Smooth muscle cell (in vitro differentiated cells): ENCODE measurements around the gene FOXA3. TPM values are rescaled to one million over a fixed set of nuclear protein-coding genes. Genes with fewer than 3 reads are reported as not detected.

Source experiments
- DNase-seq: peaks from one replicate; lab custom pipeline; 2025; ENCODE audit not compliant: unreplicated experiment; lab: John Stamatoyannopoulos, UW
- H2AFZ ChIP-seq: fragments of 200-600 bp; sonication (generic); 2 replicates; pipeline ENCODE4 v1.6.0; 2016; ENCODE audit warnings: antibody characterized with exemption, low read depth, mild to moderate bottlenecking
- H3F3A ChIP-seq: fragments of 200-600 bp; sonication (generic); 2 replicates; pipeline ENCODE4 v1.6.0; 2017; ENCODE audit warnings: antibody characterized with exemption, low read depth
- H3K27ac ChIP-seq: fragments of 200-600 bp; sonication (generic); 2 replicates; pipeline ENCODE4 v1.5.1; 2016; ENCODE audit warnings: low read depth, mild to moderate bottlenecking
- H3K27me3 ChIP-seq: fragments of 200-600 bp; sonication (generic); 2 replicates; pipeline ENCODE4 v1.6.1; 2016; ENCODE audit warnings: low read depth, mild to moderate bottlenecking
- H3K36me3 ChIP-seq: fragments of 200-600 bp; sonication (generic); 2 replicates; pipeline ENCODE4 v1.5.1; 2016; ENCODE audit warnings: low read depth
- H3K4me1 ChIP-seq: fragments of 200-600 bp; sonication (generic); 2 replicates; pipeline ENCODE4 v1.5.1; 2016; ENCODE audit warnings: low read depth
- H3K4me2 ChIP-seq: fragments of 200-600 bp; sonication (generic); 2 replicates; pipeline ENCODE4 v1.6.0; 2016; ENCODE audit warnings: mild to moderate bottlenecking
- H3K4me3 ChIP-seq: fragments of 200-600 bp; sonication (generic); 2 replicates; pipeline ENCODE4 v1.5.1; 2016; ENCODE audit warnings: mild to moderate bottlenecking
- H3K79me2 ChIP-seq: fragments of 200-600 bp; sonication (generic); 2 replicates; pipeline ENCODE4 v1.6.0; 2016; ENCODE audit warnings: low read depth, mild to moderate bottlenecking
- H3K9ac ChIP-seq: fragments of 200-600 bp; sonication (generic); 2 replicates; pipeline ENCODE4 v1.6.0; 2016; ENCODE audit warnings: low read depth
- H3K9me3 ChIP-seq: fragments of 200-600 bp; sonication (generic); replicated peaks from 2 replicates; pipeline ENCODE4 v1.5.1; 2016; ENCODE audit warnings: low read depth
- H4K20me1 ChIP-seq: fragments of 200-600 bp; sonication (generic); 2 replicates; pipeline ENCODE4 v1.6.0; 2016; ENCODE audit warnings: low read depth
- WGBS: methylation state at CpG from one replicate; pipeline ENCODE4 v1.1.7; 2016; ENCODE audit warnings: low lambda C conversion rate; 5-methylcytosine and 5-hydroxymethylcytosine counted together
- polyA plus RNA-seq: library from polyadenylated mRNA; unstranded; fragments of >200 nt; fragmentation: Nextera tagmentation; extraction: Ambion mirVana; gene quantifications from 2 replicates; pipeline ENCODE4 v1.2.1, GENCODE V29; 2016
- total RNA-seq: library from RNA; depleted of rRNA; stranded (reverse); fragments of >200 nt; gene quantifications from 2 replicates; pipeline ENCODE4 v1.2.3, GENCODE V29; 2014
- TF ChIP-seq, protein P1 (sequence below): fragments of 200-600 bp; sonication (generic); IDR thresholded peaks from 2 replicates; pipeline ENCODE4 v1.5.1; 2017; ENCODE audit warnings: borderline replicate concordance, mild to moderate bottlenecking, antibody characterized with exemption; ENCODE audit not compliant: insufficient read depth, poor library complexity, severe bottlenecking

Gene FOXA3
- total RNA-seq (0.13 and 0.76 TPM in 2 replicates), polyA plus RNA-seq (0.50 and 0.65 TPM in 2 replicates)

DNA sequence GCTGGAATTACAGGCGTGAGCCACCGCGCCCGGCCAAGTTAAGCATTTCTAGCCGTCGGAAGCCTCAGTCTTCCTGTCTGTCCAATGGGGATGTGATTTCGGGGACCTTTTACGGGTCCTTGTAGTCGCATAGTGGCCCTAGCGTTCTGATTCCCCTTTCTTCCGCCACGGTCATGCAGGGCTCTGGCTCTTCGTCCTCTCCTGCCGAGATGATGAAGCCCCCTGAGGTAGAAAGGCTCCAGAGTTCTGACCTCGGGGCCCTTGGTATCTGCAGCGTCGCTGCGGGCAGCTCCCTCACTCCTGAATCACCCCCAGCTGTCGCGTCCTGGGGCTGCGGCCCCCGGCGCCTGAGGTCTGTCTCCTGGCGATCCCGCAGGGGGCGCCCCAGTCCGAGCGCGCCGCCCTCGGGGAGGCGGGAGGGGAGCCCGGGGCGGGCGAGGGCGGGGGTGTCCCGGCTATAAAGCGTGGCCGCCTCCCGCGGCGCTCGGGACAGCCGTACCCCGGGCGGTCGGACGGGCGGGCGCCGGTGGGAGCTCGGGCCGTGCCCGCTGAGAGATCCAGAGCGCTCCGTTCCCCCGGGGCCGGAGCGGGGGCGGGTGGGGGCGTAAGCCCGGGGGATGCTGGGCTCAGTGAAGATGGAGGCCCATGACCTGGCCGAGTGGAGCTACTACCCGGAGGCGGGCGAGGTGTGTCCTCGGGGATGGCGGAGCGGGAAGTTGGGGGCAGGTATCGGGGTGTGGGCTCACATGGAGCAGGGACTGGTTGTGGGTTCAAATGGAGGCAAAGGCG lies at the start of gene FOXA3:
Gene FOXA3 (plus strand): TSS at position 487 of the 789 bp plus-strand sequence. CDS start 131 bp downstream, at position 618.
- Histone ChIP-seq H3K79me2 (peaks cover 33% of the 10 kb centered on the region), H4K20me1 (peaks cover 9% of the 10 kb centered on the region), H3K9me3 (no peaks in the 10 kb centered on the region), H3K27me3 (peaks cover 12% of the 10 kb centered on the region), H3K9ac (no peak within 1 kb of the TSS), H3K4me3 (peak within 1 kb of the TSS; percentile 69), H3K36me3 (no peaks in the 10 kb centered on the region), H2AFZ (peak within 1 kb of the TSS; percentile 88), H3F3A (no peaks in the 10 kb centered on the region), H3K4me1 (peaks cover 5% of the 10 kb centered on the region), H3K27ac (no peak within 1 kb of the TSS), H3K4me2 (peak within 1 kb of the TSS; percentile 85)
- WGBS, result 5% methylated on average over 44 of the region's 71 CpGs
- peak; percentile 29 for DNase-seq
- TF ChIP-seq, protein P1, sequence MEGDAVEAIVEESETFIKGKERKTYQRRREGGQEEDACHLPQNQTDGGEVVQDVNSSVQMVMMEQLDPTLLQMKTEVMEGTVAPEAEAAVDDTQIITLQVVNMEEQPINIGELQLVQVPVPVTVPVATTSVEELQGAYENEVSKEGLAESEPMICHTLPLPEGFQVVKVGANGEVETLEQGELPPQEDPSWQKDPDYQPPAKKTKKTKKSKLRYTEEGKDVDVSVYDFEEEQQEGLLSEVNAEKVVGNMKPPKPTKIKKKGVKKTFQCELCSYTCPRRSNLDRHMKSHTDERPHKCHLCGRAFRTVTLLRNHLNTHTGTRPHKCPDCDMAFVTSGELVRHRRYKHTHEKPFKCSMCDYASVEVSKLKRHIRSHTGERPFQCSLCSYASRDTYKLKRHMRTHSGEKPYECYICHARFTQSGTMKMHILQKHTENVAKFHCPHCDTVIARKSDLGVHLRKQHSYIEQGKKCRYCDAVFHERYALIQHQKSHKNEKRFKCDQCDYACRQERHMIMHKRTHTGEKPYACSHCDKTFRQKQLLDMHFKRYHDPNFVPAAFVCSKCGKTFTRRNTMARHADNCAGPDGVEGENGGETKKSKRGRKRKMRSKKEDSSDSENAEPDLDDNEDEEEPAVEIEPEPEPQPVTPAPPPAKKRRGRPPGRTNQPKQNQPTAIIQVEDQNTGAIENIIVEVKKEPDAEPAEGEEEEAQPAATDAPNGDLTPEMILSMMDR, result peak; percentile 64

GRCh38 chr19:45814851-45815480 lies 49.2 kb upstream of the FOXA3 start, which contains the start of gene RSPH6A:
TSS of gene RSPH6A (minus strand) at chr19:45815308. CDS start at chr19:45815176, 132 bp downstream.
- WGBS, result 18% methylated on average over 34 of the region's 40 CpGs
- TF ChIP-seq, protein P1, result no peak
- H2AFZ ChIP-seq, result no peak within 1 kb of the TSS
- H3K27ac ChIP-seq, result peak within 1 kb of the TSS; percentile 4
- H3F3A ChIP-seq, result no peaks in the 10 kb centered on the region
- peak within 1 kb of the TSS; percentile 22 for H3K9ac ChIP-seq
- H4K20me1 ChIP-seq, result no peaks in the 10 kb centered on the region
- DNase-seq, result no peak
- H3K79me2 ChIP-seq, result no peaks in the 10 kb centered on the region
- H3K4me3 ChIP-seq, result peak within 1 kb of the TSS; percentile 69
- H3K27me3 ChIP-seq, result no peaks in the 10 kb centered on the region
- H3K4me1 ChIP-seq, result peaks cover 13% of the 10 kb centered on the region
- H3K9me3 ChIP-seq, result no peaks in the 10 kb centered on the region
- H3K4me2 ChIP-seq, result peak within 1 kb of the TSS; percentile 93
- H3K36me3 ChIP-seq, result no peaks in the 10 kb centered on the region

- Histone ChIP-seq H3F3A (no peaks in the 10 kb centered on the region), H3K9ac (peak overlapping the region; percentile 22), H3K4me3 (peak overlapping the region; percentile 69), H3K4me1 (peaks cover 13% of the 10 kb centered on the region), H3K9me3 (no peaks in the 10 kb centered on the region), H3K27me3 (no peaks in the 10 kb centered on the region), H2AFZ (no peak overlapping the region), H4K20me1 (no peaks in the 10 kb centered on the region), H3K4me2 (peak overlapping the region; percentile 93), H3K36me3 (no peaks in the 10 kb centered on the region), H3K79me2 (no peaks in the 10 kb centered on the region), H3K27ac (peak overlapping the region; percentile 4)
- TF ChIP-seq, protein P1, result no peak
- DNase-seq, result no peak
- WGBS, result 0% methylated on average over 17 of the region's 44 CpGs
These were observed 48.5 kb upstream of the FOXA3 start for GRCh38 chr19:45815481-45816216.
